Nephron progenitor cell (in vitro differentiated cells): ENCODE results near the gene KRT16.
"Not testable (repeated sequence)": the region's sequence is repeated elsewhere in the genome, so short reads cannot be mapped to it uniquely, and the experiment has no call there.

Experiments
- DNase-seq: peaks from one replicate; pipeline ENCODE4 v3.0.0; 2021
- H3K27ac Mint-ChIP-seq: 2 replicates; pipeline ENCODE4 v1.8.0; 2021; ENCODE audit warnings: mild to moderate bottlenecking, moderate library complexity, mixed read lengths
- H3K27me3 Mint-ChIP-seq: 2 replicates; pipeline ENCODE4 v1.8.0; 2021; ENCODE audit warnings: mild to moderate bottlenecking, low read depth, mixed read lengths; ENCODE audit not compliant: poor library complexity
- H3K36me3 Mint-ChIP-seq: 2 replicates; pipeline ENCODE4 v1.8.0; 2021; ENCODE audit warnings: low read depth, mixed read lengths
- H3K4me1 Mint-ChIP-seq: 2 replicates; pipeline ENCODE4 v1.8.0; 2021; ENCODE audit warnings: mixed read lengths
- H3K4me3 Mint-ChIP-seq: 2 replicates; pipeline ENCODE4 v1.8.0; 2021; ENCODE audit warnings: mild to moderate bottlenecking, moderate library complexity, mixed read lengths
- H3K9me3 Mint-ChIP-seq: 2 replicates; pipeline ENCODE4 v1.8.0; 2021; ENCODE audit warnings: mild to moderate bottlenecking, moderate library complexity, mixed read lengths
- CTCF ChIP-seq: fragments of 200-600 bp; sonication (generic); IDR thresholded peaks from 2 replicates; pipeline ENCODE4 v1.5.0; 2021; ENCODE audit warnings: antibody characterized with exemption

Gene KRT16

GRCh38 chr17:41592601-41593305, 19.8 kb downstream of the KRT16 start:
- Mint-ChIP-seq H3K27ac (no peak overlapping the region), H3K4me1 (peaks cover 12% of the 10 kb centered on the region), H3K4me3 (no peak overlapping the region), H3K9me3 (no peaks in the 10 kb centered on the region), H3K27me3 (peaks cover 18% of the 10 kb centered on the region), H3K36me3 (no peaks in the 10 kb centered on the region)
- no peak for TF ChIP-seq CTCF
- DNase-seq: no peak

GRCh38 chr17:41589301-41589700, 23.3 kb downstream of the KRT16 start:
- TF ChIP-seq CTCF: no peak
- Mint-ChIP-seq H3K9me3 (no peaks in the 10 kb centered on the region), H3K27ac (no peak overlapping the region), H3K4me1 (peaks cover 7% of the 10 kb centered on the region), H3K36me3 (no peaks in the 10 kb centered on the region), H3K4me3 (no peak overlapping the region), H3K27me3 (peaks cover 20% of the 10 kb centered on the region)
- no peak for DNase-seq

- no peak overlapping the region for H3K27ac Mint-ChIP-seq
- H3K4me3 Mint-ChIP-seq: no peak overlapping the region
- H3K9me3 Mint-ChIP-seq: no peaks in the 10 kb centered on the region
- no peak for TF ChIP-seq CTCF
- H3K27me3 Mint-ChIP-seq: peaks cover 24% of the 10 kb centered on the region
- H3K36me3 Mint-ChIP-seq: no peaks in the 10 kb centered on the region
- no peaks in the 10 kb centered on the region for H3K4me1 Mint-ChIP-seq
- DNase-seq: no peak
These were observed 24.3 kb downstream of the KRT16 start for GRCh38 chr17:41588126-41588810.

- H3K4me1 Mint-ChIP-seq: no peaks in the 10 kb centered on the region
- peaks cover 33% of the 10 kb centered on the region for H3K27me3 Mint-ChIP-seq
- DNase-seq: no peak
- TF ChIP-seq CTCF: no peak
- H3K4me3 Mint-ChIP-seq: no peak within 1 kb of the TSS
- no peaks in the 10 kb centered on the region for H3K9me3 Mint-ChIP-seq
- H3K36me3 Mint-ChIP-seq: no peaks in the 10 kb centered on the region
- H3K27ac Mint-ChIP-seq: no peak within 1 kb of the TSS
These were observed 25.6 kb downstream of the KRT16 start, which contains the start of gene KRT14 for GRCh38 chr17:41586863-41587495. Gene KRT14, minus strand, starts transcription at chr17:41586895. Its CDS starts 61 bp downstream, at chr17:41586834.

GRCh38 chr17:41585301-41586056, 27.1 kb downstream of the KRT16 start:
- DNase-seq: no peak
- TF ChIP-seq CTCF: no peak
- H3K27me3 Mint-ChIP-seq: peaks cover 43% of the 10 kb centered on the region
- H3K27ac Mint-ChIP-seq: no peak overlapping the region
- no peaks in the 10 kb centered on the region for H3K36me3 Mint-ChIP-seq
- no peaks in the 10 kb centered on the region for H3K9me3 Mint-ChIP-seq
- H3K4me3 Mint-ChIP-seq: no peak overlapping the region
- H3K4me1 Mint-ChIP-seq: no peaks in the 10 kb centered on the region

- DNase-seq, H3K4me3 Mint-ChIP-seq, H3K27ac Mint-ChIP-seq, H3K4me1 Mint-ChIP-seq, H3K9me3 Mint-ChIP-seq, H3K36me3 Mint-ChIP-seq: not testable (repeated sequence)
- peaks cover 39% of the 10 kb centered on the region for H3K27me3 Mint-ChIP-seq
These were observed 28.1 kb downstream of the KRT16 start for GRCh38 chr17:41584331-41584927.
